GM12878 (cell line): ENCODE results near the gene ZNF407. TPM values are rescaled to one million over a fixed set of nuclear protein-coding genes. Genes with fewer than 3 reads are reported as not detected.

ENCODE experiments used
- ATAC-seq: fragments of 200-7000 bp; cut with Tn5 transposase; 3 replicates; pipeline ENCODE4 v1.9.1; 2020; ENCODE audit warnings: mild to moderate bottlenecking, moderate library complexity
- BruUV-seq: library from RNA; stranded (reverse); fragments of 400-500 nt; replicated peaks from 2 replicates; lab custom pipeline; 2021; lab: Mats Ljungman, UMichigan
- CTCF ChIA-PET: fragments of 300-600 bp; sonication (Branson Sonifier 250); formaldehyde crosslinking; extraction: SDS; loops from one replicate; lab custom pipeline; 2021; ENCODE audit warnings: inconsistent platforms; lab: Yijun Ruan, JAX
- POLR2A ChIA-PET: fragments of 350-600 bp; formaldehyde crosslinking; extraction: SDS; loops from one replicate; lab custom pipeline; 2021; ENCODE audit warnings: inconsistent platforms; lab: Charles Lee
- RAD21 ChIA-PET: fragments of 300-600 bp; sonication (Branson Sonifier 250); formaldehyde crosslinking; loops from one replicate; lab custom pipeline; 2023; ENCODE audit warnings: antibody characterized with exemption; ENCODE audit not compliant: unreplicated experiment; lab: Charles Lee
- SMC1A ChIA-PET: fragments of 300-600 bp; sonication (Branson Sonifier 250); formaldehyde crosslinking; loops from one replicate; lab custom pipeline; 2023; ENCODE audit not compliant: unreplicated experiment, uncharacterized antibody; lab: Charles Lee
- DNase-seq: peaks from one replicate; pipeline ENCODE4 v3.0.0-alpha.2; 2011; ENCODE audit warnings: low read depth, low spot score
- FAIRE-seq: peaks from 3 replicates; lab custom pipeline; 2011; peaks lifted over from hg19 to GRCh38; lab: Jason Lieb, UNC
- H2AFZ ChIP-seq: 2 replicates; pipeline ENCODE4 v1.6.0; 2011; ENCODE audit warnings: low read depth, low read length, control low read depth; ENCODE audit not compliant: control insufficient read depth
- H3K27ac ChIP-seq: 2 replicates; pipeline ENCODE4 v1.5.1; 2011; ENCODE audit warnings: control low read depth; ENCODE audit not compliant: control insufficient read depth, insufficient read depth
- H3K27me3 ChIP-seq, 2 experiments: replicated peaks in 1 of 2; 2 replicates each; pipeline versions ENCODE4 v1.6.0 to v1.6.1; 2011; ENCODE audit warnings: low read length in 1 of 2; ENCODE audit not compliant: control insufficient read depth in 2 of 2, insufficient read depth in 2 of 2
- H3K36me3 ChIP-seq, 2 experiments: 2 replicates each; pipeline ENCODE4 v1.5.1; 2011; ENCODE audit warnings: low read length in 1 of 2; ENCODE audit not compliant: control insufficient read depth in 2 of 2, insufficient read depth in 2 of 2
- H3K4me1 ChIP-seq: 2 replicates; pipeline ENCODE4 v1.6.1; 2011; ENCODE audit warnings: mild to moderate bottlenecking, low read length, moderate library complexity, mixed read lengths; ENCODE audit not compliant: control insufficient read depth, insufficient read depth
- H3K4me2 ChIP-seq: 2 replicates; pipeline ENCODE4 v1.6.0; 2011; ENCODE audit warnings: control low read depth; ENCODE audit not compliant: control insufficient read depth, insufficient read depth
- H3K4me3 ChIP-seq: fragments of 200-600 bp; sonication (generic); 2 replicates; pipeline ENCODE4 v1.5.1; 2016
- H3K79me2 ChIP-seq: 2 replicates; pipeline ENCODE4 v1.6.0; 2011; ENCODE audit warnings: low read length; ENCODE audit not compliant: control insufficient read depth, insufficient read depth
- H3K9ac ChIP-seq: 2 replicates; pipeline ENCODE4 v1.8.0; 2011; ENCODE audit warnings: low read length, control low read depth, mixed read lengths; ENCODE audit not compliant: control insufficient read depth, insufficient read depth
- H3K9me3 ChIP-seq: replicated peaks from 3 replicates; pipeline ENCODE4 v1.5.1; 2011; ENCODE audit warnings: mild to moderate bottlenecking, low read length; ENCODE audit not compliant: control insufficient read depth, insufficient read depth
- H4K20me1 ChIP-seq: 2 replicates; pipeline ENCODE4 v1.6.0; 2011; ENCODE audit not compliant: control insufficient read depth, insufficient read depth
- BMI1 ChIP-seq: fragments of 450-650 bp; IDR thresholded peaks from 2 replicates; pipeline ENCODE4 v1.6.1; 2016; ENCODE audit warnings: mild to moderate bottlenecking, moderate library complexity, borderline replicate concordance
- CREB1 ChIP-seq: IDR thresholded peaks from 2 replicates; pipeline ENCODE4 v1.6.1; 2012; ENCODE audit warnings: low read depth, mild to moderate bottlenecking, inconsistent platforms
- EP300 ChIP-seq, 2 experiments: fragments of 150-350 bp in 1 of 2; IDR thresholded peaks; 2 replicates each; pipeline ENCODE4 v1.6.1; 2011 to 2012; ENCODE audit warnings: low read depth in 2 of 2, low read length in 2 of 2, borderline replicate concordance in 1 of 2, improper control_type of control experiment in 1 of 2, inconsistent platforms in 1 of 2; ENCODE audit not compliant: control insufficient read depth in 1 of 2
- MTA3 ChIP-seq: IDR thresholded peaks from 2 replicates; pipeline ENCODE4 v1.6.1; 2012; ENCODE audit warnings: low read length, inconsistent platforms, borderline replicate concordance
- SIN3A ChIP-seq: IDR thresholded peaks from 2 replicates; pipeline ENCODE4 v1.6.1; 2012; ENCODE audit warnings: low read depth, low read length, improper control_type of control experiment
- TCF3 ChIP-seq: IDR thresholded peaks from 2 replicates; pipeline ENCODE4 v1.6.1; 2012; ENCODE audit warnings: low read depth, mild to moderate bottlenecking, low read length, borderline replicate concordance; ENCODE audit not compliant: insufficient read depth
- WRNIP1 ChIP-seq: IDR thresholded peaks from 2 replicates; pipeline ENCODE4 v1.6.1; 2011; ENCODE audit warnings: low read depth, low read length, improper control_type of control experiment, borderline replicate concordance
- ZNF622 ChIP-seq: fragments of 450-650 bp; IDR thresholded peaks from 2 replicates; pipeline ENCODE4 v1.6.1; 2017; ENCODE audit warnings: mild to moderate bottlenecking, inconsistent platforms
- WGBS: methylation state at CpG from one replicate; pipeline ENCODE4 v1.1.6; 2016; ENCODE audit warnings: low lambda C conversion rate; ENCODE audit not compliant: insufficient replicate concordance, insufficient coverage; ENCODE audit errors: missing lambda C conversion rate; 5-methylcytosine and 5-hydroxymethylcytosine counted together
- in situ Hi-C: fragments of 300-500 bp; cut with MboI; formaldehyde crosslinking; loops from 9 replicates; pipeline ENCODE4 v1.14.3; 2018; ENCODE audit warnings: mixed read lengths
- intact Hi-C: fragments of 100-400 bp; cut with micrococcal nuclease; formaldehyde crosslinking; loops from one replicate; pipeline ENCODE4 v1.14.2; 2022; ENCODE audit not compliant: unreplicated experiment
- polyA plus RNA-seq, 11 experiments: library from polyadenylated mRNA; depleted of rRNA in 4 of 11; unstranded in 6 of 11; stranded (reverse) in 5 of 11; fragments of >200 nt; fragmentation: Nextera tagmentation in 4 of 11; fragmentation: Illumina TruSeq in 1 of 11; extraction: Ambion mirVana in 4 of 11; extraction: Trizol in 1 of 11; gene quantifications; 1 replicate in 1 of 11; 2 replicates in 10 of 11; pipeline versions ENCODE4 v1.2.1 to v1.2.3, GENCODE V29; 2011 to 2016; ENCODE audit warnings: inconsistent platforms in 2 of 11, missing spikeins in 2 of 11, low read depth in 1 of 11
- total RNA-seq, 4 experiments: library from RNA; depleted of rRNA in 3 of 4; stranded (reverse); fragments of >200 nt in 3 of 4; fragmentation: Illumina TruSeq in 1 of 4; extraction: Trizol in 1 of 4; gene quantifications; 2 replicates each; pipeline versions ENCODE4 v1.2.1 to v1.2.3, GENCODE V29; 2013 to 2021
- TF ChIP-seq, protein P1 (sequence below): fragments of 450-650 bp; IDR thresholded peaks from 2 replicates; pipeline ENCODE4 v1.6.1; 2017; ENCODE audit warnings: low read depth, mild to moderate bottlenecking, moderate library complexity
- TF ChIP-seq, protein P2 (sequence below): fragments of 450-650 bp; IDR thresholded peaks from 2 replicates; pipeline ENCODE4 v1.6.1; 2016; ENCODE audit warnings: mild to moderate bottlenecking
- TF ChIP-seq, protein P3 (sequence below): fragments of 450-650 bp; IDR thresholded peaks from 2 replicates; pipeline ENCODE4 v1.6.1; 2016; ENCODE audit warnings: mild to moderate bottlenecking
- TF ChIP-seq, protein P4 (sequence below): IDR thresholded peaks from 2 replicates; pipeline ENCODE4 v1.6.1; 2011; ENCODE audit warnings: borderline replicate concordance, low read depth, mild to moderate bottlenecking, moderate library complexity, mixed read lengths, low read length; ENCODE audit not compliant: insufficient read depth; ENCODE audit errors: extremely low read length

Gene ZNF407
- total and polyA plus RNA-seq, 10 of the 15 experiments (the other 5 are each of a cell fraction or from before 2014, with no cell fraction given): 0.69 to 11.6 (median 5.3) TPM

DNA sequence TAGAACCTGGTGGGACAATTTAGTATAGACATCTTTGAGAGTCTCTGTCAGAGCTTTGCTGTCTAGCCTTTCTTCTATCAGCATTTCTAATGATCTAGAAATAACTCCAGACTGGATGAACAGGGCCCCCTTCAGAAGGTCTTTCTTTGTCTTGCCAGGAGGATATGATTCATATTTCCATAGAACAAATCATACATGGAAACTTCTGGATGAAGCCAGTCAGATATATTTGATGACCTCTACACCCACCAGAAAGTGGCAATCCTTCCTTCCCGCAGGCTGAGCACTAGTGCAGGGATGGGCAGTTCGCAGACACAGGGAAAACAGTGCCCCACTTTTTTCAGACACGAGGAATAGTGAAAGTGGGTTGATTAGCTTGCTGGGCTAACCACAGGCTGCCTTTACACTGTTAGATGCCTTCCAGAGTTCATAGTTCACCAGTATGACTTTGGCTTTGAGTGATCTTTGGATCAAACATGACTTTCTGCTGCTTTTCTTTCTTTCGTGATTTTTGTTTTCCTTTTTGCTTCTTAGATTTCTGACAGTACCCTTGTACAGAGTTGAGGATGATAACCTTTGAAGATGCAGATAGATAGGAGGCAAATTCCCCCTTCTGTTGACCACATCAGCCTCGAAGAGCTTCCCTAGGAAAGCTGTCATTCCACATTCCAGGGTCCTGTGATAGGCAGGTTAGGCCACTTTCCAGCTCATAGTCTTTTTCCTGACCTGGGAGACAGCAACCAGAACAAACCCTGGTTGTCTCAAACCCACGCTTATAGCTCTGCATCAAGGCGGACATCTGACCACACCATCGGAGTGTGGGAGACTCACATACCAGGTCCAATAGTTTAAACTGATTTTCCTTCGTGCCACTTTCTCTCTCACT, 237.0 kb downstream of the ZNF407 start:
- TF ChIP-seq TCF3: no peak
- TF ChIP-seq, protein P1, sequence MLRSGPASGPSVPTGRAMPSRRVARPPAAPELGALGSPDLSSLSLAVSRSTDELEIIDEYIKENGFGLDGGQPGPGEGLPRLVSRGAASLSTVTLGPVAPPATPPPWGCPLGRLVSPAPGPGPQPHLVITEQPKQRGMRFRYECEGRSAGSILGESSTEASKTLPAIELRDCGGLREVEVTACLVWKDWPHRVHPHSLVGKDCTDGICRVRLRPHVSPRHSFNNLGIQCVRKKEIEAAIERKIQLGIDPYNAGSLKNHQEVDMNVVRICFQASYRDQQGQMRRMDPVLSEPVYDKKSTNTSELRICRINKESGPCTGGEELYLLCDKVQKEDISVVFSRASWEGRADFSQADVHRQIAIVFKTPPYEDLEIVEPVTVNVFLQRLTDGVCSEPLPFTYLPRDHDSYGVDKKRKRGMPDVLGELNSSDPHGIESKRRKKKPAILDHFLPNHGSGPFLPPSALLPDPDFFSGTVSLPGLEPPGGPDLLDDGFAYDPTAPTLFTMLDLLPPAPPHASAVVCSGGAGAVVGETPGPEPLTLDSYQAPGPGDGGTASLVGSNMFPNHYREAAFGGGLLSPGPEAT: no peak
- no peak for TF ChIP-seq BMI1
- TF ChIP-seq SIN3A: no peak
- TF ChIP-seq, protein P2, sequence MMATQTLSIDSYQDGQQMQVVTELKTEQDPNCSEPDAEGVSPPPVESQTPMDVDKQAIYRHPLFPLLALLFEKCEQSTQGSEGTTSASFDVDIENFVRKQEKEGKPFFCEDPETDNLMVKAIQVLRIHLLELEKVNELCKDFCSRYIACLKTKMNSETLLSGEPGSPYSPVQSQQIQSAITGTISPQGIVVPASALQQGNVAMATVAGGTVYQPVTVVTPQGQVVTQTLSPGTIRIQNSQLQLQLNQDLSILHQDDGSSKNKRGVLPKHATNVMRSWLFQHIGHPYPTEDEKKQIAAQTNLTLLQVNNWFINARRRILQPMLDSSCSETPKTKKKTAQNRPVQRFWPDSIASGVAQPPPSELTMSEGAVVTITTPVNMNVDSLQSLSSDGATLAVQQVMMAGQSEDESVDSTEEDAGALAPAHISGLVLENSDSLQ: no peak
- TF ChIP-seq CREB1: no peak
- no peak for TF ChIP-seq WRNIP1
- no peak for TF ChIP-seq EP300 (IDR thresholded peaks at IDR 0.05; ENCODE audit: borderline replicate concordance in 1 of 2, control insufficient read depth in 1 of 2, low read depth in 2 of 2, low read length in 2 of 2)
- TF ChIP-seq, protein P3, sequence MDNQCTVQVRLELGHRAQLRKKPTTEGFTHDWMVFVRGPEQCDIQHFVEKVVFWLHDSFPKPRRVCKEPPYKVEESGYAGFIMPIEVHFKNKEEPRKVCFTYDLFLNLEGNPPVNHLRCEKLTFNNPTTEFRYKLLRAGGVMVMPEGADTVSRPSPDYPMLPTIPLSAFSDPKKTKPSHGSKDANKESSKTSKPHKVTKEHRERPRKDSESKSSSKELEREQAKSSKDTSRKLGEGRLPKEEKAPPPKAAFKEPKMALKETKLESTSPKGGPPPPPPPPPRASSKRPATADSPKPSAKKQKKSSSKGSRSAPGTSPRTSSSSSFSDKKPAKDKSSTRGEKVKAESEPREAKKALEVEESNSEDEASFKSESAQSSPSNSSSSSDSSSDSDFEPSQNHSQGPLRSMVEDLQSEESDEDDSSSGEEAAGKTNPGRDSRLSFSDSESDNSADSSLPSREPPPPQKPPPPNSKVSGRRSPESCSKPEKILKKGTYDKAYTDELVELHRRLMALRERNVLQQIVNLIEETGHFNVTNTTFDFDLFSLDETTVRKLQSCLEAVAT: no peak
- TF ChIP-seq ZNF622: no peak
- TF ChIP-seq, protein P4, sequence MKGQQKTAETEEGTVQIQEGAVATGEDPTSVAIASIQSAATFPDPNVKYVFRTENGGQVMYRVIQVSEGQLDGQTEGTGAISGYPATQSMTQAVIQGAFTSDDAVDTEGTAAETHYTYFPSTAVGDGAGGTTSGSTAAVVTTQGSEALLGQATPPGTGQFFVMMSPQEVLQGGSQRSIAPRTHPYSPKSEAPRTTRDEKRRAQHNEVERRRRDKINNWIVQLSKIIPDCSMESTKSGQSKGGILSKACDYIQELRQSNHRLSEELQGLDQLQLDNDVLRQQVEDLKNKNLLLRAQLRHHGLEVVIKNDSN: no peak
- TF ChIP-seq MTA3: no peak
- Histone ChIP-seq H3K27me3 (no peaks in the 10 kb centered on the region), H3K4me3 (no peak overlapping the region), H3K36me3 (no peaks in the 10 kb centered on the region), H2AFZ (no peak overlapping the region), H3K9me3 (no peaks in the 10 kb centered on the region), H3K4me2 (no peak overlapping the region), H4K20me1 (no peaks in the 10 kb centered on the region), H3K9ac (no peak overlapping the region), H3K4me1 (no peaks in the 10 kb centered on the region), H3K79me2 (no peaks in the 10 kb centered on the region), H3K27ac (no peak overlapping the region)
- WGBS: 96% methylated on average over 9 of the region's 9 CpGs
- in situ Hi-C loops (no loop called here), intact Hi-C loops (no loop called here)
- no peak for DNase-seq
- CTCF ChIA-PET: interaction anchor here (0.9 to 1.7 kb wide), 3 partner anchors 9 to 38 kb away, joined by 3 to 5 read pairs (median 4); no protein-coding TSS in a partner anchor
- SMC1A ChIA-PET: interaction anchor here (0.9 to 1.6 kb wide), 4 partner anchors 16 to 129 kb away, joined by 3 to 4 read pairs (median 3); no protein-coding TSS in a partner anchor
- no TSS peak for BruUV-seq
- RAD21 ChIA-PET: interaction anchor here (0.7 kb wide), 1 partner anchor 1435 kb away, joined by 3 read pairs; no protein-coding TSS in a partner anchor
- FAIRE-seq: no peak
- ATAC-seq: no peak
- POLR2A ChIA-PET: no interaction called here
